PFSK-1 (cell line): Measurements from ENCODE around the gene LRCOL1.

Experiments
- FOXP2 ChIP-seq: optimal IDR thresholded peaks from 2 replicates; pipeline ENCODE3; 2011; ENCODE audit warnings: borderline replicate concordance, control low read depth, inconsistent platforms; ENCODE audit not compliant: insufficient read depth; ENCODE audit errors: extremely low read length, extremely low read depth
- POLR2AphosphoS5 ChIP-seq: IDR thresholded peaks from 2 replicates; pipeline ENCODE4 v1.6.1; 2012; ENCODE audit warnings: low read depth, mild to moderate bottlenecking, control low read depth, low read length, moderate library complexity
- SIN3A ChIP-seq: IDR thresholded peaks from 2 replicates; pipeline ENCODE4 v1.6.1; 2012; ENCODE audit warnings: mild to moderate bottlenecking, low read length, moderate library complexity, borderline replicate concordance; ENCODE audit not compliant: insufficient read depth
- TAF1 ChIP-seq: IDR thresholded peaks from 2 replicates; pipeline ENCODE4 v1.6.1; 2012; ENCODE audit warnings: low read length, control low read depth, borderline replicate concordance; ENCODE audit not compliant: insufficient read depth
- TF ChIP-seq, protein P1 (sequence below), 2 experiments: IDR thresholded peaks; 2 replicates each; pipeline versions ENCODE4 v1.6.1 to v1.8.0; 2011 to 2012; ENCODE audit warnings: low read depth in 2 of 2, low read length in 2 of 2, control low read depth in 1 of 2, inconsistent platforms in 1 of 2, mild to moderate bottlenecking in 1 of 2, moderate library complexity in 1 of 2; ENCODE audit not compliant: insufficient read depth in 1 of 2

The LRCOL1 gene

DNA sequence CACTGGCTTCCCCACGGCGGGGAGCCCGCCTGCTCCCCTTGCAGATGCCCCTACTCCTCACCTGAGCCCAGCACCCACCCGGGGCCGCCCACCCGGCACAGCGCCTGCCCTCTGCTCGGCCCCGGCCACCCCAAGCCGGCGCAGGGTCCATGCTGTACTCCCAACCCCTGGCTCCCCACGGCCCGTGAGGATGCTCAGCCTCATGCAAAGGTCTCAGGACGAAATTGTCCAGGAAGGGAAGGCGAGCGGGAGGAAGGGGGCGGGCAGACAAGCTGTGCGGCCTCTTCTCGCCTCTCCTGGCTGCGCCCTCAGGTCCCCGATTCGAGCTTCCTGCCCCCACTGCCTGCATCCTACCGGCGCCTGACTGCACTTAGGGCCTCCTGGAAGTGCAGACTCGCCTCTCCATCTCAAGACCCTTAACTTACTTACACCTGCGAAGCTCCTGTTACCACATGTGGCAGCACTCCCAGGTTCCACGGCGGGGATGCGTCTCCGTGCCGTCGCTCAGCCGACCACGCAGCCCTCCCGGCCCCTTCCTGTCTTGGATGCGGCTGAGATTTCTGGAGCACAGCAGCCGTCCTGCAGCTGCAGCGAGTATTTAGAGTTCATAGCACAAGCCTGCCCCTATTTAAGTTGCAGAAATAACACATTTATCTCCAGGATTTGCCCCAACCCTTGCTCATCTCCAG lies 18.0 kb downstream of the LRCOL1 start:
- TF ChIP-seq TAF1 = no peak
- TF ChIP-seq SIN3A = no peak
- TF ChIP-seq POLR2AphosphoS5 = no peak
- TF ChIP-seq FOXP2 = no peak
- TF ChIP-seq, protein P1, sequence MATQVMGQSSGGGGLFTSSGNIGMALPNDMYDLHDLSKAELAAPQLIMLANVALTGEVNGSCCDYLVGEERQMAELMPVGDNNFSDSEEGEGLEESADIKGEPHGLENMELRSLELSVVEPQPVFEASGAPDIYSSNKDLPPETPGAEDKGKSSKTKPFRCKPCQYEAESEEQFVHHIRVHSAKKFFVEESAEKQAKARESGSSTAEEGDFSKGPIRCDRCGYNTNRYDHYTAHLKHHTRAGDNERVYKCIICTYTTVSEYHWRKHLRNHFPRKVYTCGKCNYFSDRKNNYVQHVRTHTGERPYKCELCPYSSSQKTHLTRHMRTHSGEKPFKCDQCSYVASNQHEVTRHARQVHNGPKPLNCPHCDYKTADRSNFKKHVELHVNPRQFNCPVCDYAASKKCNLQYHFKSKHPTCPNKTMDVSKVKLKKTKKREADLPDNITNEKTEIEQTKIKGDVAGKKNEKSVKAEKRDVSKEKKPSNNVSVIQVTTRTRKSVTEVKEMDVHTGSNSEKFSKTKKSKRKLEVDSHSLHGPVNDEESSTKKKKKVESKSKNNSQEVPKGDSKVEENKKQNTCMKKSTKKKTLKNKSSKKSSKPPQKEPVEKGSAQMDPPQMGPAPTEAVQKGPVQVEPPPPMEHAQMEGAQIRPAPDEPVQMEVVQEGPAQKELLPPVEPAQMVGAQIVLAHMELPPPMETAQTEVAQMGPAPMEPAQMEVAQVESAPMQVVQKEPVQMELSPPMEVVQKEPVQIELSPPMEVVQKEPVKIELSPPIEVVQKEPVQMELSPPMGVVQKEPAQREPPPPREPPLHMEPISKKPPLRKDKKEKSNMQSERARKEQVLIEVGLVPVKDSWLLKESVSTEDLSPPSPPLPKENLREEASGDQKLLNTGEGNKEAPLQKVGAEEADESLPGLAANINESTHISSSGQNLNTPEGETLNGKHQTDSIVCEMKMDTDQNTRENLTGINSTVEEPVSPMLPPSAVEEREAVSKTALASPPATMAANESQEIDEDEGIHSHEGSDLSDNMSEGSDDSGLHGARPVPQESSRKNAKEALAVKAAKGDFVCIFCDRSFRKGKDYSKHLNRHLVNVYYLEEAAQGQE (IDR thresholded peaks at IDR 0.05; ENCODE audit: insufficient read depth in 1 of 2, low read depth in 2 of 2, low read length in 2 of 2) = no peak

DNA sequence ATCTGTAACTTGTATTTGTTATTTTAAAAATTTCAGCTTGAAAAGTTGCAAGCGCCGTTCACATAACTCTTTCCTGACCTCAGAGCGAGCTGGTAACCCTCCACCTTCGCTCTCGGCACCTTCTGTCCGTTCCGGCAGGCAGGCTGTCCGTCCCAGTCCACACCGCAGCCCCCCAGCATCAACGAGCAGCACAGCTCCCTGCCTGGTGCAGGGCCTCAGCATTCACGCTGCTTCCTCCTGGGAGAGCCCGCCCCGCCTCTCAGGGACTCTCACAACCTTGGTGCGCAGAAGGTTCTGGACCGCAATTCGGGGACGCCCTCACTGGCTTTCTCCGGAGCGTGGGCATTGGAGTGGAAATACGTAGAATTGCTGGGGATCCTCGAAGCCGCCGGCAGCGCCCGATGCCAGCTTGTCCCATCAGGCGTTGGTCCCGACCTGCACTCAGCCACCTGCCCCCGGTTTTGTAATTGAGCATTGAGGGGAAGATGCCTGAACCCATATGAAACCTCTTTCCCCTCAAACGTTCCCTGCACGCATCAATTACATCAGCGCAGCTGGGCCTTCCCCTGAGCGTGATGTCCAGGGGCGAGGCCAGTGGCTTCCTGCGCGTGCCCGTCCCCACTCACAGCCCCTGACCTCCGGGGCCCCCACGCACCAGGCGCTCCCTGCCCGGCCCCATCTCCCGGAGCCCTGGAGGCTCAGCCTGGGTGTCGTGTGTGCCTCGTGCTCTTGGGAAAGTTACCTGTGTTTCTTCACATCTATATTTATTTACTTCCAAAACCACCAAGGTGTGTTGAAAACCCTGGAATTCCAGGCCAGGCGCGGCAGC lies 19.1 kb downstream of the LRCOL1 start:
- no peak for TF ChIP-seq SIN3A
- no peak for TF ChIP-seq POLR2AphosphoS5
- TF ChIP-seq FOXP2 = no peak
- TF ChIP-seq, protein P1 (IDR thresholded peaks at IDR 0.05; ENCODE audit: insufficient read depth in 1 of 2, low read depth in 2 of 2, low read length in 2 of 2) = no peak
- no peak for TF ChIP-seq TAF1

DNA sequence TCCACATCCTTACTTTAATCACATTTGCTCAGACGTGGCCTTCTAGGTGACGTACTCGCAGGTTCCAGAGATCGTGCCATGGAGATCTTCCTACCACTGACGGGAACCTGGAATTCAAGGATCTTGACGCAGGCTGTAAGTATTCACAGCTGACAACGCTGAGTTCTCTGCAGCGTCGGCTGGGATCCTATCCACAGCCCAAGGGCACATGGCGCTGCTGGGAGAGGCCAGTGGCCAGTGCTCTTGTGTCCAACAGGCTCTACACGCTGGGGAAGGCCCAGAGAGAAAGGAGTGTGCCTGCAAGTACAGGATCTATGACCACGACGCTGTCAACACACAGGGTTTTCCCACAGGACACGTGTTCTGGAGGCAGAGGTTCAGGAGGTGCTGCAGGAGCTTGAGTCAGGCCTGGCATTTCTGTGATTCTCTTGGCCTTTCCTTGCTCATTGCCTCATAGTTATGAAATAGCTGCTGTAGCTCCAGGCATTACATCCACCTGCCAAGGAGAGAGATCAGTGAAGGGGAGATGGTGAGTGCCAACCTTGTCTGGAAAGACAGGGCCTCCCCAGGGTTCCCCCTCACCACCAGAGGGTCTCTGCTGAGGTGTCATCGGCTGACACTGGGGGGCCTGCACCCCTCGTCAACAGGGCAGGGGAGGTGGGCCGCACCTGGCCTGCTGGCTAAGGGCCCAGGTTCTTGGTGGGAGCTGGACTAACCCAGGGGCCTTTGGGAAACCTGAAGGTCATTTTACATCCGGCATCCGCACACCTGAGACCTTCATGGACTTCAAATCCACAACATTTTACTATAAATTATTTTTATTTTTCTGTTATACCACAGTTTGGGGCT lies 21.3 kb downstream of the LRCOL1 start:
- no peak for TF ChIP-seq POLR2AphosphoS5
- TF ChIP-seq, protein P1 (IDR thresholded peaks at IDR 0.05; ENCODE audit: insufficient read depth in 1 of 2, low read depth in 2 of 2, low read length in 2 of 2) = no peak
- no peak for TF ChIP-seq FOXP2
- TF ChIP-seq TAF1 = no peak
- TF ChIP-seq SIN3A = no peak

DNA sequence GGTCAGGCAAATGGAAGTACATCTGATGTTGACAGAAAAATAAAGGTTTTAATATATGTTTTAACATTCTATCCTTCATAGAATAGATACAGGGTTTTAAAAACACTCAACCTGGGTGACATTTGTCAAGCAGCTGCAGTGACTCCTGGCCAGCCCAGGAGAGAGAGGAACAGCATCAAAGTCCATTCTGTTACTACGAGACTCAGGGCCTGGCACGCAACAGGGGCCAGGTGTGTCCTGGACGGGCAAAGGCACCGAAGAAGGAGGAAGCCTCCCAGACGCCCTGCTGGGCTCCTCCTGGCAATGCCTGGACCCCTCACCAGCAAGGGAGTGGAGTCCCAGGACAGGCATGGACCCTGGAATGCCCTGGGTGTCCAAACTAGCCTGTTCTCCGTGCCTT lies 22.1 kb downstream of the LRCOL1 start:
- TF ChIP-seq, protein P1 (IDR thresholded peaks at IDR 0.05; ENCODE audit: insufficient read depth in 1 of 2, low read depth in 2 of 2, low read length in 2 of 2) = no peak
- TF ChIP-seq FOXP2 = no peak
- no peak for TF ChIP-seq POLR2AphosphoS5
- no peak for TF ChIP-seq TAF1
- TF ChIP-seq SIN3A = no peak
